Prostate gland (tissue), 2 donors: ENCODE results near the gene GRIK2.

Experiments
- POLR2A ChIP-seq: fragments of 450-650 bp; IDR thresholded peaks from one replicate; pipeline ENCODE4 v1.6.1; 2016; ENCODE audit warnings: antibody characterized with exemption, mild to moderate bottlenecking
- TF ChIP-seq, protein P1 (sequence below), 4 experiments: fragments of 200-600 bp in 2 of 4; fragments of 450-650 bp in 2 of 4; sonication (generic) in 2 of 4; IDR thresholded peaks; 1 replicate in 3 of 4; 2 replicates in 1 of 4; pipeline ENCODE4 v1.5.1; 2016 to 2019; ENCODE audit warnings: antibody characterized with exemption in 4 of 4, mild to moderate bottlenecking in 2 of 4, moderate library complexity in 2 of 4

DNA sequence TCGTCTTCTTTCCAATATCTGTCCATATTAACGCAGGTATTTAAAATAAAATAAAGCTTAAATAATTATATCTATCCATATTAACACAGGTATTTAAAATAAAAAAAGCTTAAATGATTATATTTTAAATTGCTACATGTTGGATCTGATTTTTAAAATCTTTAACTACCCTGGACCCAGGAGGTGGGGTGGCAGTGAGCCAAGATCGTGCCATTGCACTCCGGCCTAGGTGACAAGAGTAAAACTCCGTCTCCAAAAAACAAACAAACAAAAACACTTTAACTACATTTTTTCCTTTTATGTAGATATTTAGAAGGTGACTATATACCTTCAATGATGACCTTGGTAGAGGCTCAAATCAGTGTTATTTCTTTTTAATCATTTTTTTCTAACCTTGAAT is 211.9 kb downstream of the GRIK2 start:
- TF ChIP-seq, protein P1, sequence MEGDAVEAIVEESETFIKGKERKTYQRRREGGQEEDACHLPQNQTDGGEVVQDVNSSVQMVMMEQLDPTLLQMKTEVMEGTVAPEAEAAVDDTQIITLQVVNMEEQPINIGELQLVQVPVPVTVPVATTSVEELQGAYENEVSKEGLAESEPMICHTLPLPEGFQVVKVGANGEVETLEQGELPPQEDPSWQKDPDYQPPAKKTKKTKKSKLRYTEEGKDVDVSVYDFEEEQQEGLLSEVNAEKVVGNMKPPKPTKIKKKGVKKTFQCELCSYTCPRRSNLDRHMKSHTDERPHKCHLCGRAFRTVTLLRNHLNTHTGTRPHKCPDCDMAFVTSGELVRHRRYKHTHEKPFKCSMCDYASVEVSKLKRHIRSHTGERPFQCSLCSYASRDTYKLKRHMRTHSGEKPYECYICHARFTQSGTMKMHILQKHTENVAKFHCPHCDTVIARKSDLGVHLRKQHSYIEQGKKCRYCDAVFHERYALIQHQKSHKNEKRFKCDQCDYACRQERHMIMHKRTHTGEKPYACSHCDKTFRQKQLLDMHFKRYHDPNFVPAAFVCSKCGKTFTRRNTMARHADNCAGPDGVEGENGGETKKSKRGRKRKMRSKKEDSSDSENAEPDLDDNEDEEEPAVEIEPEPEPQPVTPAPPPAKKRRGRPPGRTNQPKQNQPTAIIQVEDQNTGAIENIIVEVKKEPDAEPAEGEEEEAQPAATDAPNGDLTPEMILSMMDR (IDR thresholded peaks at IDR 0.05) = no peak
- no peak for TF ChIP-seq POLR2A
